ENCODE data around the gene MIDN.
"Not testable (repeated sequence)": the region's sequence is repeated elsewhere in the genome, so short reads cannot be mapped to it uniquely, and the experiment has no call there.

The MIDN gene

GRCh38 chr19:1246265-1247087 lies 1.9 kb upstream of the MIDN start:
- DNase-seq (ENCODE audit: low spot score), result not testable (repeated sequence)

- no peak for DNase-seq (ENCODE audit: low spot score)
These were observed 640 bp upstream of the MIDN start for GRCh38 chr19:1247748-1248138.

GRCh38 chr19:1248786-1249297 lies 459 bp downstream of the MIDN start:
- DNase-seq (ENCODE audit: low spot score), result peak; percentile 66

GRCh38 chr19:1249298-1249989 lies 1.1 kb downstream of the MIDN start:
- DNase-seq (ENCODE audit: low spot score), result peak; percentile 92

GRCh38 chr19:1249990-1250436 lies 1.6 kb downstream of the MIDN start:
- no peak for DNase-seq (ENCODE audit: low spot score)

- no peak for DNase-seq (ENCODE audit: low spot score)
These were observed 2.3 kb downstream of the MIDN start for GRCh38 chr19:1250437-1251260.

GRCh38 chr19:1251330-1252220 lies 3.2 kb downstream of the MIDN start:
- DNase-seq (ENCODE audit: low spot score), result peak; percentile 47

- no peak for DNase-seq (ENCODE audit: low spot score)
These were observed 3.9 kb downstream of the MIDN start for GRCh38 chr19:1252221-1252820.

- peak; percentile 63 for DNase-seq (ENCODE audit: low spot score)
These were observed 4.6 kb downstream of the MIDN start for GRCh38 chr19:1252821-1253513.

GRCh38 chr19:1253514-1254080 lies 5.2 kb downstream of the MIDN start:
- DNase-seq (ENCODE audit: low spot score), result no peak

GRCh38 chr19:1254081-1254527 lies 5.7 kb downstream of the MIDN start:
- DNase-seq (ENCODE audit: low spot score), result no peak

- no peak for DNase-seq (ENCODE audit: low spot score)
These were observed 6.3 kb downstream of the MIDN start for GRCh38 chr19:1254530-1255185.

- no peak for DNase-seq (ENCODE audit: low spot score)
These were observed 7.1 kb downstream of the MIDN start for GRCh38 chr19:1255186-1256161.

GRCh38 chr19:1256646-1257474 lies 8.5 kb downstream of the MIDN start:
- DNase-seq (ENCODE audit: low spot score), result no peak

GRCh38 chr19:1257475-1258162 lies 9.2 kb downstream of the MIDN start:
- no peak for DNase-seq (ENCODE audit: low spot score)

- DNase-seq (ENCODE audit: low spot score), result no peak
These were observed 9.7 kb downstream of the MIDN start for GRCh38 chr19:1258163-1258492.
